ENCODE data around the gene DOP1B.

DNA sequence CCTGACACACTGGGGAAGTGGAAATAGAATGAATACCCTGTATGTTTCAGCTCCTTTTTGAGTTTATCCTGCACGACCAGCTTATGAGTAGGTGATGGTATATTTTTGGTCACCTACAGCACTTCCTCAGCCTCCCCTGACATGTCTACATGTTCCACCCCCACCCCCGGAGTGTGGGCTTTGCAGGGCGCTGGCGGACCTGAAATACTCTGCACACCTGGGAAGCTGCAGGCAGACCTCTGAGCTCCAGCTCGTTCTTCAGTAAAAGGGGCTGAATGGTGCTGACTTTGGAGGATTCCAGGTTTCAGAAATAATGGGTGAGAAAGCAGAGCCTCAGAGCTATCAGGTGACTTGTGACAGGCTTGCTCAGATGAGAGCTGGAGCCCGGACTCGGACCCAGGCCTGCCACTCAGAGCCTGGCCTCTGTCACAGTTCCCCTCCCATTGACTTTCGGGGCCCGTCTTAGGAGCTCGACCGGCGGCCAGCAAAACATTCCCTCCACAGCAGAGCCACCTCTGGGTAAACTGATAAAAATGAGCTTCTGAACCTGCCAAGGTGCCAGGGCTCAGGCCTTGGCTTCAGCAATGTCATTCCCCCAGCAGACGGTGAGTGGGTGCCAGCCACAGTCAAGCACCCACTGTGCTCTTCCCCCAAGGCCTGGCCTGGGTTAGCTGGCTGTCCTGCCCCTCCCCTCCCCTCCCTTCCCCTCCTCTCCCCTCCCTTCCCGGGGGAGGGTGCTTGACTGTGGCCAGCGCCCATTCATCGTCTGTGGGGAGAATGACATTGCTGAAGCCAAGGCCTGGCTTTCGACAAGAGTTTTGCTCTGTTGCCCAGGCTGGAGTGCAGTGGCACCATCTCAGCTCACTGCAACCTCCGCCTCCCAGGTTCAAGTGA, 30.1 kb downstream of the DOP1B start:
- TF ChIP-seq, protein P1, sequence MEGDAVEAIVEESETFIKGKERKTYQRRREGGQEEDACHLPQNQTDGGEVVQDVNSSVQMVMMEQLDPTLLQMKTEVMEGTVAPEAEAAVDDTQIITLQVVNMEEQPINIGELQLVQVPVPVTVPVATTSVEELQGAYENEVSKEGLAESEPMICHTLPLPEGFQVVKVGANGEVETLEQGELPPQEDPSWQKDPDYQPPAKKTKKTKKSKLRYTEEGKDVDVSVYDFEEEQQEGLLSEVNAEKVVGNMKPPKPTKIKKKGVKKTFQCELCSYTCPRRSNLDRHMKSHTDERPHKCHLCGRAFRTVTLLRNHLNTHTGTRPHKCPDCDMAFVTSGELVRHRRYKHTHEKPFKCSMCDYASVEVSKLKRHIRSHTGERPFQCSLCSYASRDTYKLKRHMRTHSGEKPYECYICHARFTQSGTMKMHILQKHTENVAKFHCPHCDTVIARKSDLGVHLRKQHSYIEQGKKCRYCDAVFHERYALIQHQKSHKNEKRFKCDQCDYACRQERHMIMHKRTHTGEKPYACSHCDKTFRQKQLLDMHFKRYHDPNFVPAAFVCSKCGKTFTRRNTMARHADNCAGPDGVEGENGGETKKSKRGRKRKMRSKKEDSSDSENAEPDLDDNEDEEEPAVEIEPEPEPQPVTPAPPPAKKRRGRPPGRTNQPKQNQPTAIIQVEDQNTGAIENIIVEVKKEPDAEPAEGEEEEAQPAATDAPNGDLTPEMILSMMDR (conservative IDR thresholded peaks at IDR 0.05): no peak
- TF ChIP-seq EZH2 (IDR thresholded peaks at IDR 0.05; ENCODE audit: low read depth): no peak

Data from PC-9 (cell line).